Neural cell (in vitro differentiated cells): Measurements from ENCODE around the gene LPP.

Experiments
- EP300 ChIP-seq: fragments of 450-650 bp; conservative IDR thresholded peaks from 2 replicates; pipeline ENCODE4 v1.6.1; 2014; ENCODE audit warnings: antibody characterized with exemption, mild to moderate bottlenecking, moderate library complexity; ENCODE audit not compliant: poor library complexity, severe bottlenecking
- EZH2 ChIP-seq: fragments of 200-600, 300-800 bp; shearing (Covaris generic), sonication (generic); IDR thresholded peaks from 2 replicates; pipeline ENCODE4 v1.6.1; 2014; ENCODE audit warnings: antibody characterized with exemption, low read length, borderline replicate concordance, mild to moderate bottlenecking; ENCODE audit not compliant: insufficient read depth, poor library complexity, severe bottlenecking
- MXI1 ChIP-seq: fragments of 450-650 bp; conservative IDR thresholded peaks from 2 replicates; pipeline ENCODE4 v1.6.1; 2014; ENCODE audit warnings: antibody characterized with exemption, mild to moderate bottlenecking; ENCODE audit not compliant: poor library complexity, severe bottlenecking
- POLR2AphosphoS5 ChIP-seq: IDR thresholded peaks from 2 replicates; pipeline ENCODE4 v1.6.1; 2012
- RAD21 ChIP-seq: fragments of 450-650 bp; conservative IDR thresholded peaks from 2 replicates; pipeline ENCODE4 v1.6.1; 2014; ENCODE audit warnings: antibody characterized with exemption, mild to moderate bottlenecking, moderate library complexity
- SMC3 ChIP-seq: fragments of 450-650 bp; conservative IDR thresholded peaks from 2 replicates; pipeline ENCODE4 v1.6.1; 2014; ENCODE audit warnings: antibody characterized with exemption, mild to moderate bottlenecking, moderate library complexity; ENCODE audit not compliant: poor library complexity
- TAF1 ChIP-seq: IDR thresholded peaks from 2 replicates; pipeline ENCODE4 v1.6.1; 2012; ENCODE audit warnings: low read depth
- TF ChIP-seq, protein P1 (sequence below): fragments of 450-650 bp; IDR thresholded peaks from 2 replicates; pipeline ENCODE4 v1.5.1; 2014; ENCODE audit warnings: antibody characterized with exemption, mild to moderate bottlenecking, moderate library complexity; ENCODE audit not compliant: poor library complexity, severe bottlenecking
- TF ChIP-seq, protein P2 (sequence below): IDR thresholded peaks from 2 replicates; pipeline ENCODE4 v1.6.1; 2012; ENCODE audit warnings: borderline replicate concordance

DNA sequence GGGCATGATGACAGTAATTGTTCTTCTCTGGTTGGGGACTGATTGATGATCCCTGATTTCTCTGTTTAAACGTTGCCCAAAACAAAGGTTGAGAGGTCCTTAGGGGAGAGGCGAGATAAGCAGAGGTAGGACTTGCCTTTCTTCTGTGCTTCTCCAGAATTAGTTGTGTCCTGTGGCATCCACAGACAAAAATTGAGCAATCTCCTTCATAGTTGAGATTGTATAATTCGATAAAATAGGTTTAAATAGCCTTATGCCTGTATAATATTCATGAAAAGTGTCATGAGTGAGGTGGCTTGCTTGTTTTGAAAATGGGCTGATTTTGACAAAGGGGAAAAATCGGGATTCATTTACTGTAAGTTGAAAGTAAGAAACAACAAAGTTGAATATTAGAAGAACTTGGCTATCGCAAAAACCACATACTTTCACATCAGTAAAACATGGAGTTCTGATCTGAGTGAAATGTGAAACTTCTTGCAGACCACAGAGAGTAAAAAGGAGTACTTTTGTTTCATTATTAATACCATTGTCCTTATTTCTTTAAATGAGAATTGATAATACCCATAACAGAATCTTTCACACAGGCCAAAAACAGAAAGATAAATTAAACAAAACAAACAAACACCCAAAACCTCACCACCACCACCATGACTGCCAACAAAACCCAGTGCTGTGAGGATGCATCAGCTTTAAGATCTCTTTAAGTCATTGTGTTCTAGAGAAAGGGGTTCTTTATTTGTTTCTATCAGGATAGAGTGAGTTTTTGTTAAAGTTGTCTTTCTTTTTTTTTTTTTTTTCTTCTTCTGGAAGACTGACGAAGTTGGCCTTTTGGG lies 155.7 kb downstream of the LPP start:
- TF ChIP-seq EP300 (no peak), POLR2AphosphoS5 (no peak), MXI1 (no peak), RAD21 (no peak), EZH2 (no peak), SMC3 (no peak), TAF1 (no peak)
- TF ChIP-seq, protein P1, sequence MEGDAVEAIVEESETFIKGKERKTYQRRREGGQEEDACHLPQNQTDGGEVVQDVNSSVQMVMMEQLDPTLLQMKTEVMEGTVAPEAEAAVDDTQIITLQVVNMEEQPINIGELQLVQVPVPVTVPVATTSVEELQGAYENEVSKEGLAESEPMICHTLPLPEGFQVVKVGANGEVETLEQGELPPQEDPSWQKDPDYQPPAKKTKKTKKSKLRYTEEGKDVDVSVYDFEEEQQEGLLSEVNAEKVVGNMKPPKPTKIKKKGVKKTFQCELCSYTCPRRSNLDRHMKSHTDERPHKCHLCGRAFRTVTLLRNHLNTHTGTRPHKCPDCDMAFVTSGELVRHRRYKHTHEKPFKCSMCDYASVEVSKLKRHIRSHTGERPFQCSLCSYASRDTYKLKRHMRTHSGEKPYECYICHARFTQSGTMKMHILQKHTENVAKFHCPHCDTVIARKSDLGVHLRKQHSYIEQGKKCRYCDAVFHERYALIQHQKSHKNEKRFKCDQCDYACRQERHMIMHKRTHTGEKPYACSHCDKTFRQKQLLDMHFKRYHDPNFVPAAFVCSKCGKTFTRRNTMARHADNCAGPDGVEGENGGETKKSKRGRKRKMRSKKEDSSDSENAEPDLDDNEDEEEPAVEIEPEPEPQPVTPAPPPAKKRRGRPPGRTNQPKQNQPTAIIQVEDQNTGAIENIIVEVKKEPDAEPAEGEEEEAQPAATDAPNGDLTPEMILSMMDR, result no peak
- TF ChIP-seq, protein P2, sequence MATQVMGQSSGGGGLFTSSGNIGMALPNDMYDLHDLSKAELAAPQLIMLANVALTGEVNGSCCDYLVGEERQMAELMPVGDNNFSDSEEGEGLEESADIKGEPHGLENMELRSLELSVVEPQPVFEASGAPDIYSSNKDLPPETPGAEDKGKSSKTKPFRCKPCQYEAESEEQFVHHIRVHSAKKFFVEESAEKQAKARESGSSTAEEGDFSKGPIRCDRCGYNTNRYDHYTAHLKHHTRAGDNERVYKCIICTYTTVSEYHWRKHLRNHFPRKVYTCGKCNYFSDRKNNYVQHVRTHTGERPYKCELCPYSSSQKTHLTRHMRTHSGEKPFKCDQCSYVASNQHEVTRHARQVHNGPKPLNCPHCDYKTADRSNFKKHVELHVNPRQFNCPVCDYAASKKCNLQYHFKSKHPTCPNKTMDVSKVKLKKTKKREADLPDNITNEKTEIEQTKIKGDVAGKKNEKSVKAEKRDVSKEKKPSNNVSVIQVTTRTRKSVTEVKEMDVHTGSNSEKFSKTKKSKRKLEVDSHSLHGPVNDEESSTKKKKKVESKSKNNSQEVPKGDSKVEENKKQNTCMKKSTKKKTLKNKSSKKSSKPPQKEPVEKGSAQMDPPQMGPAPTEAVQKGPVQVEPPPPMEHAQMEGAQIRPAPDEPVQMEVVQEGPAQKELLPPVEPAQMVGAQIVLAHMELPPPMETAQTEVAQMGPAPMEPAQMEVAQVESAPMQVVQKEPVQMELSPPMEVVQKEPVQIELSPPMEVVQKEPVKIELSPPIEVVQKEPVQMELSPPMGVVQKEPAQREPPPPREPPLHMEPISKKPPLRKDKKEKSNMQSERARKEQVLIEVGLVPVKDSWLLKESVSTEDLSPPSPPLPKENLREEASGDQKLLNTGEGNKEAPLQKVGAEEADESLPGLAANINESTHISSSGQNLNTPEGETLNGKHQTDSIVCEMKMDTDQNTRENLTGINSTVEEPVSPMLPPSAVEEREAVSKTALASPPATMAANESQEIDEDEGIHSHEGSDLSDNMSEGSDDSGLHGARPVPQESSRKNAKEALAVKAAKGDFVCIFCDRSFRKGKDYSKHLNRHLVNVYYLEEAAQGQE, result no peak
